Transverse colon (tissue), 4 donors: ENCODE results near the gene TFAM.

ENCODE experiments used
- POLR2AphosphoS5 ChIP-seq, 3 donors: sonication (generic); formaldehyde crosslinking; IDR thresholded peaks; one replicate each; pipeline ENCODE4 v1.6.1; 2016; ENCODE audit warnings: antibody characterized with exemption in 3 of 3
- TF ChIP-seq, protein P1 (sequence below), 5 experiments: fragments of 200-600 bp in 3 of 5; fragments of 450-650 bp in 2 of 5; sonication (generic) in 3 of 5; IDR thresholded peaks; 1 replicate in 2 of 5; 2 replicates in 3 of 5; pipeline ENCODE4 v1.5.1; 2016 to 2017; ENCODE audit warnings: antibody characterized with exemption in 5 of 5, inconsistent platforms in 3 of 5, mild to moderate bottlenecking in 2 of 5, moderate library complexity in 1 of 5

GRCh38 chr10:58384095-58384494, 1.1 kb upstream of the TFAM start:
- TF ChIP-seq, protein P1, sequence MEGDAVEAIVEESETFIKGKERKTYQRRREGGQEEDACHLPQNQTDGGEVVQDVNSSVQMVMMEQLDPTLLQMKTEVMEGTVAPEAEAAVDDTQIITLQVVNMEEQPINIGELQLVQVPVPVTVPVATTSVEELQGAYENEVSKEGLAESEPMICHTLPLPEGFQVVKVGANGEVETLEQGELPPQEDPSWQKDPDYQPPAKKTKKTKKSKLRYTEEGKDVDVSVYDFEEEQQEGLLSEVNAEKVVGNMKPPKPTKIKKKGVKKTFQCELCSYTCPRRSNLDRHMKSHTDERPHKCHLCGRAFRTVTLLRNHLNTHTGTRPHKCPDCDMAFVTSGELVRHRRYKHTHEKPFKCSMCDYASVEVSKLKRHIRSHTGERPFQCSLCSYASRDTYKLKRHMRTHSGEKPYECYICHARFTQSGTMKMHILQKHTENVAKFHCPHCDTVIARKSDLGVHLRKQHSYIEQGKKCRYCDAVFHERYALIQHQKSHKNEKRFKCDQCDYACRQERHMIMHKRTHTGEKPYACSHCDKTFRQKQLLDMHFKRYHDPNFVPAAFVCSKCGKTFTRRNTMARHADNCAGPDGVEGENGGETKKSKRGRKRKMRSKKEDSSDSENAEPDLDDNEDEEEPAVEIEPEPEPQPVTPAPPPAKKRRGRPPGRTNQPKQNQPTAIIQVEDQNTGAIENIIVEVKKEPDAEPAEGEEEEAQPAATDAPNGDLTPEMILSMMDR (IDR thresholded peaks at IDR 0.05) = no peak
- no peak for TF ChIP-seq POLR2AphosphoS5 (IDR thresholded peaks at IDR 0.05)
